ENCODE data around the gene PDK2.
A peak's percentile ranks its signal among the peaks of the same experiment; 100 is the strongest.

Gene PDK2

DNA sequence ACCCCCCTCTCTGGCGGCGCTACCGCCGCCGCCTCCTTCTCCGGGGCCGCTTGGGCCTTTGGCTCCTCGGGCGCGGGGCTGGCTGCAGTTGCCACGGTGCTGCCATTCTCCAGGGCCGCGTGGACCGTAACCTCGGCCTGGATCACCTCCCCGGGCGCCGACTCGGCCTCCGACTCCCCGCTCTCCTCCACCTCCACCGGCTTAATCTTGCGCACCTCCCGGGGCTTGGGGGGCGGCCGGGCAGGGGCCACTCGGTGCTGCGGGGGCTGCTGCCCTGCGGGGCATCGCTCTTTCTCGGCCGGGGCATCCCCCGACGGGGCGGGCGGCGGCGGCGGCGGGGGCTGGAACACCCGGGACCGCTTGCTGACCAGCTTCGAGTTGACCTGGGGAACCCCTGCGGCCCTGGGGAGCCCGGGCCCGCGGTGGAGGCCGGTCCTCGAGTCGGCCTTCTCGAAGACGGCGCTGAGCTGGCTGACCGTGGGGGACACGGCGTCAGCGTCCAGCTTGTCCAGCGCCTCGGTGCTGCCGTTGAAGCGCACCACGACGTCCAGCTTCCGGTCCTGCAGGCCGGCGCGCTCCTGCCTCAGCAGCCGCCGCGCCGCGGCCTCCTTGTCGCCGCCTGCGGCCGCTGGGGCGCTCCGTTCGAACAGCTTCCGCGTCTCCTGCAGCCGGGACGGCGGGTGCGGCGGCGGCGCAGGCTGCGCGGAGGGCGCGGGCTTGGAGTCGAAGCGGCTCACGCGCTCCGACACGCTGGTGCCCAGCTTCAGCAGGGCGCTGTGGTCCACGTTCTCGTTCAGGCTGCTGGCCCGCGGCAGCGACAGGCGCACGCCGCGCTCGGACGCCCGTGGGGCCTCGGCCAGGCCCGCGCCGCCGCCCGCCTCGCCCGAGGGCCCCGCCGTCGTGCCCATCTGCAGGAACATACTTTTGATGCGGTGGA, 54.5 kb downstream of the PDK2 start:
- DNase-seq (ENCODE audit: low spot score): peak; percentile 69

DNA sequence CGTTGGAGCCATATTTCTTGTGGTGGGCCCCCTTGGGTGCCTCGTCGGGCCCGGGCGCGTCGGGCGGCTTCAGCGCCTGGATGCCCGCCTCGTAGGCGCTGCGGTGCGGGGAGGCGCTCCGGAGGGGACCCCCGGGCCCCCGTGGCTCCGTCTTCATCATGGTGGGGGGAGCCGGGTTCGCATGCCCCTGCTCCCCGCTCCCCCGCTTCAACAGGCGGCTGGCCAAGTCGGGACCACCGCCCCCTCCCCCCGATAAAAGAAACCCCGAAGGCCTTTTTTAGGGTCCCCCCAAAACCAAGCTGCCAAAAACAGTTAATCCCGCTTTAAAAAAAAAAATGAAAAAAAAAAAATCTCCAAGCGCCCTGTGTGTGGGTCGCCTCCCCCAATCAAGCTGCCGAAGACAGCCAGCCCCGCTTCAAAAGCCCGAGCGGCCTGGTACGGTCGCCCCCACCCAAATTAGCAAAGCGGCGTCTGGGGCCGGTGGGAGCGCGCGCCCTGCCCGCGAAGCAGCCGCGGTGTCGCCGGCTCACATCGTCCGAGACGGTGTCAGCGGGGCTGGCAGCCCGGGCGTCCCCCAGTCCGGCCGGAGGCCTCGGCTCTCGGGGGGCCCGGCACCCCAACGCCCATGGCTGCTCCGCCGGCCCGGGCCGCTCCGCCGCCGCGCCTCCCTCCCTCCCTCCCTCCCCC, 55.3 kb downstream of the PDK2 start, which contains the start of gene PPP1R9B:
TSS of gene PPP1R9B (minus strand) at position 324 of the 687 bp plus-strand sequence. CDS start at position 160, 164 bp downstream.
- no peak for DNase-seq (ENCODE audit: low spot score)

DNA sequence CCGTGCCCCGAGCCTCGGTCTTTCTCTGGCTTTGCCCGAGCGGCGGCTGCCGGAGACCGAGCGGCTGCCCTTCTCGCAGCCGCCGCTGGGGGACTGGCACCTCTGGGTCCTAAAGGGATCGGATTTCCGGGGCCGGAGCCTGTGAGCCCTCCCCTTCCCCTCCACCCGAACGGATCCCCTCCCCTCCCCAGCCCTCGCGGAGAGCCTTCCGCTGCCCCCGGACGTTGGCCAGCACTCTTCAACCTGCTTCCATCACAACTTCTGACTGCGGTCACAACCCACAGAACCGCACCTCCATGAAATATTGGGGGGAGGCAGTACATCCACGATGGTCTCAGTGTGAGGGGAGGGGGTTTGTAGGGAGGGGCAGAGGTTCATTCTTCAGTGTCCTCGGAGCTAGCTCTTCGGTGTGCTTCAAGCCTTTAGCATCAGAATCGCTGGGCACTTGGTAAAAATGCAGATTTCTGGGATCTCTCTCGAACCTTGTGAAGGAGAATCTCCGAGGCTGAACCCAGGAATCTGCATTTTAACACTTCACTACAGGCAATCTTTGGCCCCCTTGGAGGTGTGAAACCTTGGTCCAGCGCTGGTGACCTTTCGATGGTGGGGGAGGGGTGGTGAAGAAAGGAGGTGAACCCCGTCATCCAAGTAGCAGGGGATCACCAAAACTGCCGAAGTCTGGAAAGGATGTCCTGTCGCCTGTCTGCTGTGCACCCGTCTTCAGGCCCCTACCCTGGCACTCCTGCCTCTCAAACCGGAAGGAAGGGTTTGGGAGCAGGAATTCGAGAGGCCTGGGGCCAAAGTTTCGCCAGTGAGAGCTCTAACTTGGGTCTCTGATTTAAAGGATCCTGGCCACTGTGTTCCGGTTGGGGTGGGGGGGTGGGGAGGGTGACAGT, 56.1 kb downstream of the PDK2 start:
- DNase-seq (ENCODE audit: low spot score): peak; percentile 89

DNA sequence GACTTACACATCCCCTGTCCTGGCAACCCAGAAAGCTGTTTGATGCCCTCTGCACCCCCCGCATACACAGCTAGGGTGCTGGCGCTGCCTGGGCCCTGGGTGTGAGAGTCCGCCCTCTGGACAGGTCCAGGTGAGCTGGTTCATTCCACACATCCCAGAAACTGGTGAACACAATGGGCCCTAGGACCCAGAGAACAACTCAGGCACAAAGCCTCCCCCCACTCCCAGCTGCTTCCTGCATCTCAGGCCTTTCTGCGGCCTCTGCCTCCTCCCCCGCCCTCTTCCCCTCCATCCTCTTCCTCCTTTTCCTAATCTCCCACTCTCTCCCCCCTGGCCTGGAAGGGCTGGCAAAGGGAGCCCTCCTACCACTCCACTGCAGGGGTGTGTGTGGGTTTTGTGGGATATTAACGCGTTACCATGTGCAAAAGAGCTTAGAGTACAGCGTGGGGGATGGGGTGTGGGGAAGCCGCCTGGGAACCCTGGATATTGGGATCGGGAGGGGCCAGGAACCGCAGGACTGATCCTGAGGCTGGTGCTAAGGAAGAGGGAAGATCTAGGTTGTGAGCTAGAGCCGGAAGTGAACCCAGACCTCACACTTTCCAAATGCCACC, 56.9 kb downstream of the PDK2 start:
- DNase-seq (ENCODE audit: low spot score): peak; percentile 92

DNA sequence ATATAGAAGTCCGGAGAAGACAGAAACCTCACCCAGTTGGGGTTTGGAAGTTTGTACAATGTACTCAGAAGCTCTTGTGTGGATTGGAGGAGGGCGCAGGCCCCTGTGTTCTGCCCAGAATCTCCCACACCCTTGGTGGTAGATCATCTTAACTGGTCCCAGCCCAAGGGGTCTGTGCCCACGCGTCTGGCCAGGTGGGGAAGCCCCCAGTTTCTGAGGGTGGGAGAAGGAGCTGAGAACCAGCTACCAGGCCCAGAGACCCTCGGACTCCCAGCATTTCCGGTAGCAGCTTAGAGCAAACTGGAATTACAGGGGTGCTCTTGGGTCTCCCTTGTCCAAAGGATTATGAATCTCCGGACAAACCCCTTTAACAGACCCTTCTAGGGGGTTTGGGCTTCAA, 57.6 kb downstream of the PDK2 start:
- DNase-seq (ENCODE audit: low spot score): no peak

DNA sequence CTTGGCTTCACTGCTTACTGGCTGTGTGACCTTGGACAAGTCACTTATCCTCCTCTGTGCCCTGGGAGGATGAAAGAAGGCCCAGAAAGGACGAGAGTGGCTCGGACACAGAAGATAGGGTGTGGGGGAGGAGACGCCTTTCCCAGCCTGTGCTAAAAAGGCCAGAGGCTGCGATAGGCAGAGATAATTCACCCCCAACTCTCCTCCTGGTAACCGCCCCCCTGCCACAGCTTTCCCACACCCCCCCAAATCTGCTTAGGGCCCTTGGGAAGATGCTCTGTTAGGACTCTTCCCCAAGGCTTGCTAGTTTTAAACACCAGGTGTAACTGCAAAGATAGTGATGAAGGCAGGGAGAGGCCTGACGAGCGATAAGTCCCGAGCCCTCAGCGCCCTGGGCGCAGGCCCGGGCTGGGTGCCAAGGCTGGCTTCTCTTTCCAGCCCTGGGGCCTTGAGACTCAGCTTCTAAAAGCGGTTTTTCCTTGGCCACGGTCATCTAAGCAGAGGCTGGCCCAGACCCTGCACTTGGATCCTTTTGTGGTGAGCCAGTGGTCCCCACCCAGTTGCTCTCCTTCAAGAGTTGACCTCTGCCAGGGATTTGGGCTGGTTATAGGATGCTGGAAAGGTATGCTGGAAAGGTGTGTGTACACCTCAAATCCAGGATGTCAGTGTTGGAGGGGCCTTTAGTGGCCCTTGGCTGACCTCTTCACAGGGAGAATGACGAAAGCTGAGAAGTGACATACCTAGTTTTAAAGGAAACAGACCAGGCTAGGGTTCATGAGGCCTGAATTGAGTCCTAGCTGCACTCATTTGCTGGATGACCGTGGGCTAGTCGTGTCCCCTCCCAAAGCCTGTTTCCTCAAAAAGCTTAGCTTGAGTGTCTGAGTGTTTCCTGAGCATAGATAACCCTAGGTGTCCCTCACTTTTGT, 58.8 kb downstream of the PDK2 start:
- DNase-seq (ENCODE audit: low spot score): no peak

DNA sequence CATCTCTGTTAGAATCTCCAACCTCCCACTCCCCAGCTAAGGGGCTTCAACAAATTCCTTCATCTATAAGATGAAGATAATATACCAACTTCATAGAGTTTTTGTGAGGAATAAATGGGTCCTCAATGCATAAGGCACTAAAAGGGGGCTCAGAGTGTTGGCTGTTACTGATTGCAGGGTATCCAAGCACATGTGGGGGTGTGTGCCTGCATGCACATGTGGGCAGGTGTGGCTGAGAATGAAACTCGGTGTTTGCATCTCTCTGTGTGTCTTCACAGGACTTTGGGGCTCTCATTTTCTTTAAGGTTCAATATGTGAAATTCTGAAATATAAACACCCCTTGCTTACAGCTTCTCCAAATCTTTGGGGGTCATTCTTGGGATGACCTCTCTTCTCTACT, 59.5 kb downstream of the PDK2 start:
- no peak for DNase-seq (ENCODE audit: low spot score)

DNA sequence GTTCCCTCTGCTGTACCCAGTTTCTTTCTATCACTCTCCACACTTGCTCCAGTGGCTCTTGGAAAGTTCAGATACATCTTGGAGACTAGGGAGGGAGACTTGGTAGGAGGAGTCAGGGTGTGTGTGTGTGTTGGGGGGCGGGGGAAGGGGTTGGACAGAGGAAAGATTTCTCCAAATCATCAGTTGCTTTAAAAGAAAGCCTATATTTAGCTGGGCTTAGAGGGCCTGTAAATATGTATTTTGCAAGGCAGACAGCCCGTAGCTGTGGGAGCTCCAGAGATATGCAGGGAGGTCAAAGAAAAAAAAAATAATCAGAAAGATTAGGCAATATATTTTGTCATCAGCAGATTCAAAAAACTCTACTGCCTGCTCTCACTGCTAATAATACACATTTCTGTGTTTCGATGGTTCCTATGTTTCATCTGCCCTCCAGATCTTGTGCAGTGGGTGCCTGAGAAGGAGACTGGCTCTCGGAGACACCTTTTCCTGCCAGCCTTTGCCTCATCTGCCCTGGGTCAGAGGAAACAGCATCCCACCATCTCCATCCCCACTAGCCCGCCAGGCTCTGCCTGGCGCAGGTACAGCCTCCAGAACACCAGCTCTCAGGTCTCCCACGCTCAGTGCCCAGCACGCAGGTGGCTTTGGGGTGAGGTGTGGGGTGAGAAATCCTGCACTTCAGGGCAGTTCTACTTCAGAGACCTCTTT, 60.1 kb downstream of the PDK2 start:
- no peak for DNase-seq (ENCODE audit: low spot score)

DNA sequence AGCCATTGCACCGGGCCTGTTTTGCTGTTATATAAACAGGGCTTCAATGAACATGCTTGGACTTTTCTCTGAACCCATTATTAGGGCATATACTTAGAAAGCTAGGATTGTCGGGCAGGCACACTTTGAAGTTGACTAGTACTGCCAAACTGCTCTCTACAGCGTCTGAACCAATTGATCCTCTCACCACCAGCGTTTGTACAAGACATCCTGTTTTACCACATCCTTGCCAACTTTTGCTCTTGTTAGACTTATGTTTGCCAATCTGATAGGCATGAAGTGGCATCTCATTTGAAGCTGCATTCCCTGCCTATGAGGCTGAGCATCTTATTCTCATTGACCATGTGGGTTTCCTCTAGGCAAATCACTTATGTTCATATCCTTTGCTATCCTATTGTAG, 62.7 kb downstream of the PDK2 start:
- DNase-seq (ENCODE audit: low spot score): no peak

DNA sequence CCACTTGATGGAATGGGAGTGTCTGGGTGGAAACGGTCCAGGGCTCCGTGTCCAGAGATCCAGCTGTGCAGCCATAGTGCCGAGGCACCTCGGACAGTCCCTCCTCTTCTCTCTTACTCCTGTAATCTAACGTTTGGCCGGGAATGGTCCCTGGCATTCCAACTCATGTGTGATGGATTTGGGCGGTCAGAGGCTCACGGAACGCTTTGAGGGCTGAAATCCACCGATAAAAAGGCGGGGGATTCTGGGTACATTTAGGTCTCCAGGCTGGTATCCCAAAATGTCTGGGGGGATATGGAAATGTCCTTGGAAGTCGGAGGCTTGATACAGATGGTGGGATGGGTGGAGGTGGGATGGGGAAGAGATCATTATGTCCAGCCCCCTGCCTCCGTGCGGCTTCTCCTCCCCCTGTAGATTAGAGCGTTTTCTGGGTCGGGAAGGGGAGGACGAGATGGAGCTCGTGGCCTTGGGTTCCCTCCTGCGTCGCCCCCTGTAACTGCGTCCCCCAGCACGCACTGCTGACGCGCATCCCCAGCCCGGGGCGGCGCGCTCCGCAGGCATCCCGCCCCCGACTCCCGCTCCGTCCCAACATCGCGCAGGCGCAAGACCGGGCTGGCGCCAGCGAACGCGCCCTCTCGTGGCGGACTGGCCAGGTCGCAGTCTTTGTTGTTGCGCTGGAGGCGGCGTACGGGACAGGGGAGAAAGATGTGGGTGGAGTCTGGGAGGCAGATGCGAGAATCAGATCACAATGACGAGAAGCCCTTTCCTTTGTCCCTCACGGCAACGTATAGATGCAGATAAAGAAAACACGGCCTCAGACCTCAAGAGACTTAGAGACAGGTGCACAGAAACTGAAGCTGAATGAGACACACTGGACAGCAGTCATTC, 66.1 kb downstream of the PDK2 start:
- peak; percentile 81 for DNase-seq (ENCODE audit: low spot score)

All from SW480 (cell line).